Psoas muscle (tissue), 8 donors: Measurements from ENCODE around the gene CEP57. TPM values are rescaled to one million over a fixed set of nuclear protein-coding genes. Genes with fewer than 3 reads are reported as not detected.
A peak's percentile ranks its signal among the peaks of the same experiment; 100 is the strongest.
"Not testable (repeated sequence)": the region's sequence is repeated elsewhere in the genome, so short reads cannot be mapped to it uniquely, and the experiment has no call there.

Experiments used
- ATAC-seq, 4 donors: fragments of 200-7000 bp; cut with Tn5 transposase; one replicate each; pipeline ENCODE4 v1.9.1; 2020; ENCODE audit warnings: moderate library complexity in 3 of 4, mild to moderate bottlenecking in 2 of 4
- DNase-seq, 2 donors: peaks; one replicate each; pipeline ENCODE4 v3.0.0-alpha.2; 2020
- H3K27ac ChIP-seq: fragments of 200-600 bp; one replicate; pipeline ENCODE4 v1.8.0; 2022
- H3K27me3 ChIP-seq, 3 donors: fragments of 200-600 bp in 1 of 3; one replicate each; pipeline versions ENCODE4 v1.6.1 to v1.8.0; 2013 to 2022; ENCODE audit warnings: low read length in 2 of 3, mild to moderate bottlenecking in 2 of 3, moderate library complexity in 1 of 3; ENCODE audit not compliant: insufficient read depth in 3 of 3
- H3K36me3 ChIP-seq, 2 donors: fragments of 200-600 bp in 1 of 2; one replicate each; pipeline versions ENCODE4 v1.6.1 to v1.8.0; 2013 to 2022; ENCODE audit warnings: low read depth in 1 of 2, mild to moderate bottlenecking in 1 of 2, moderate library complexity in 1 of 2; ENCODE audit not compliant: insufficient read depth in 1 of 2
- H3K4me1 ChIP-seq: fragments of 200-600 bp; one replicate; pipeline ENCODE4 v1.8.0; 2022
- H3K4me3 ChIP-seq: fragments of 200-600 bp; one replicate; pipeline ENCODE4 v1.8.0; 2022; ENCODE audit warnings: mild to moderate bottlenecking
- H3K9me3 ChIP-seq: fragments of 200-600 bp; one replicate; pipeline ENCODE4 v1.8.0; 2022
- WGBS, 3 donors: extraction: QIAGEN DNeasy Blood & Tissue Kit; methylation state at CpG; one replicate each; pipeline versions ENCODE4 v1.1.6 to v1.1.7; 2013; 5-methylcytosine and 5-hydroxymethylcytosine counted together
- intact Hi-C, 2 donors: fragments of 100-400 bp; cut with DNase I; formaldehyde crosslinking; loops; one replicate each; pipeline versions ENCODE4 v1.11.0 to v1.14.2; 2022
- polyA plus RNA-seq, 3 donors: library from polyadenylated mRNA; stranded (reverse); fragments of 200-250 nt; gene quantifications; one replicate each; pipeline ENCODE4 v1.2.3, GENCODE V29; 2013
- total RNA-seq, 4 donors: library from RNA; stranded (reverse); fragmentation: NEBNext Ultra II Directional in 2 of 4; extraction: Animal tissue kit (Norgen Biotek cat#: 25700) in 2 of 4; gene quantifications; one replicate each; pipeline versions ENCODE4 v1.2.1 to v1.2.4, GENCODE V29; 2021 to 2023
- TF ChIP-seq, protein P1 (sequence below): fragments of 200-600 bp; IDR thresholded peaks from one replicate; pipeline ENCODE4 v1.8.0; 2022; ENCODE audit warnings: antibody characterized with exemption
- donor health status: healthy with polysubstance abuse.
- donor health status: DM: no; HTN: no; CAD: no; lungs with moderate emphysema.
- donor health status: Bipolar disorder and iron deficiency.
- donor health status: healthy.
- donor health status: DM: yes; HTN: yes; CAD: no.
- donor health status: DM: no; HTN: no; CAD: no.
- donor health status: DM: no; HTN: no; CAD: no.
- donor health status: DM: yes; HTN: yes; CAD: no.

The CEP57 gene
- total and polyA plus RNA-seq, 7 donors = 7.7 to 27.1 (median 15.1) TPM

- intact Hi-C loops = no loop called here
- Histone ChIP-seq H3K36me3 (peaks cover 0 to 20% of the 10 kb centered on the region in 2 donors), H3K27me3 (no peaks in the 10 kb centered on the region), H3K9me3 (no peaks in the 10 kb centered on the region), H3K4me1 (no peaks in the 10 kb centered on the region), H3K27ac (no peak overlapping the region), H3K4me3 (no peak overlapping the region)
- DNase-seq = no peak
- ATAC-seq = no peak
- 82 to 93% (median 87%) methylated on average over 2 of the region's 2 CpGs for WGBS, 3 donors
- TF ChIP-seq, protein P1, sequence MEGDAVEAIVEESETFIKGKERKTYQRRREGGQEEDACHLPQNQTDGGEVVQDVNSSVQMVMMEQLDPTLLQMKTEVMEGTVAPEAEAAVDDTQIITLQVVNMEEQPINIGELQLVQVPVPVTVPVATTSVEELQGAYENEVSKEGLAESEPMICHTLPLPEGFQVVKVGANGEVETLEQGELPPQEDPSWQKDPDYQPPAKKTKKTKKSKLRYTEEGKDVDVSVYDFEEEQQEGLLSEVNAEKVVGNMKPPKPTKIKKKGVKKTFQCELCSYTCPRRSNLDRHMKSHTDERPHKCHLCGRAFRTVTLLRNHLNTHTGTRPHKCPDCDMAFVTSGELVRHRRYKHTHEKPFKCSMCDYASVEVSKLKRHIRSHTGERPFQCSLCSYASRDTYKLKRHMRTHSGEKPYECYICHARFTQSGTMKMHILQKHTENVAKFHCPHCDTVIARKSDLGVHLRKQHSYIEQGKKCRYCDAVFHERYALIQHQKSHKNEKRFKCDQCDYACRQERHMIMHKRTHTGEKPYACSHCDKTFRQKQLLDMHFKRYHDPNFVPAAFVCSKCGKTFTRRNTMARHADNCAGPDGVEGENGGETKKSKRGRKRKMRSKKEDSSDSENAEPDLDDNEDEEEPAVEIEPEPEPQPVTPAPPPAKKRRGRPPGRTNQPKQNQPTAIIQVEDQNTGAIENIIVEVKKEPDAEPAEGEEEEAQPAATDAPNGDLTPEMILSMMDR = no peak
These were observed 15.6 kb downstream of the CEP57 start for GRCh38 chr11:95805869-95806268.

GRCh38 chr11:95806464-95806863 lies 16.2 kb downstream of the CEP57 start:
- WGBS, 3 donors = 94 to 96% (median 96%) methylated on average over 6 of the region's 6 CpGs
- H3K36me3 ChIP-seq = peaks cover 0 to 17% of the 10 kb centered on the region in 2 donors
- intact Hi-C loops, H3K4me1 ChIP-seq, H3K4me3 ChIP-seq, ATAC-seq, H3K9me3 ChIP-seq, H3K27me3 ChIP-seq, H3K27ac ChIP-seq: not testable (repeated sequence)
- peak in 1 of 2 donors; percentile 25 for DNase-seq

- H3K4me1 ChIP-seq, H3K9me3 ChIP-seq, intact Hi-C loops, H3K4me3 ChIP-seq, H3K27ac ChIP-seq, DNase-seq, ATAC-seq, H3K27me3 ChIP-seq: not testable (repeated sequence)
- 95 to 99% (median 96%) methylated on average over 3 to 4 of the region's 4 CpGs for WGBS, 3 donors
- peaks cover 0 to 27% of the 10 kb centered on the region in 2 donors for H3K36me3 ChIP-seq
These were observed 20.8 kb downstream of the CEP57 start for GRCh38 chr11:95811052-95811451.

DNA sequence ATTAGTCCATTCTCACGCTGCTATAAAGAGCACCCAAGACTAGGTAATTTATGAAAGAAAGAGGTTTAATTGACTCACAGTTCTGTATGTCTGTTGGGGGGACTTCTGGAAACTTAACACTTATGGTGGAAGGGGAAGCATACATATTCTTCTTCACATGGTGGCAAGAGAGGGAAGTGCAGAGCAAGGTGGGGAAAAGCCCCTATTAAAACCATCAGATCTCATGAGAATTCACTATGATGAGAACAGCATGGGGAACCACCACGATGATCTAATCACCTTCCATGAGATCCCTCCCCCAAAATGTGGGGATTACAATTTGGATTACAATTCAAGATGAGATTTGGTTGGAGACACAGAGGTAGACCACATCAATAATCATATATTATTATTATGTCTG lies 25.7 kb downstream of the CEP57 start:
- no peaks in the 10 kb centered on the region for H3K27me3 ChIP-seq
- H3K27ac ChIP-seq = no peak overlapping the region
- ATAC-seq (no peak), DNase-seq (no peak)
- no peak overlapping the region for H3K4me3 ChIP-seq
- intact Hi-C loops = no loop called here
- no peaks in the 10 kb centered on the region for H3K4me1 ChIP-seq
- peaks cover 0 to 46% of the 10 kb centered on the region in 2 donors for H3K36me3 ChIP-seq
- no peaks in the 10 kb centered on the region for H3K9me3 ChIP-seq
- TF ChIP-seq, protein P1 = no peak
- 95 to 99% (median 96%) methylated on average over 2 of the region's 2 CpGs for WGBS, 3 donors

DNA sequence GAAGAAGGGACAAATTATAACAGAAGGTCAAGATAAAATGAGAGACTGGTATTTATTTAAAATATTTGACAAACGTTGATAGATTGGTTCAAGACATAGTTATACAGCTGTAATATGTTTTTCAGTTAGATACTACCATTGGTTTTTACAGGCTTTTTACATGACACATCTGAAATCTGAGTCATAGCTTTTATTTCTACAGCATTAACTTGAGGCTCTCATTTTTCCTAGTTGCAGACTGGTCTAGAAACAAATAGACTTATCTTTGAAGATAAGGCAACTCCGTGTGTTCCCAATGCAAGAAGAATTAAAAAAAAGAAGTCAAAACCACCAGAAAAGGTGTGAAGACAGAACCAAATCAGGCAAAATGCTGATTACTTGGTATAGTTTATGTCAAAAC lies 31.3 kb downstream of the CEP57 start:
- WGBS, 3 donors = 77 to 84% (median 84%) methylated on average over 2 of the region's 2 CpGs
- Histone ChIP-seq H3K4me1 (no peaks in the 10 kb centered on the region), H3K4me3 (no peak overlapping the region), H3K9me3 (no peaks in the 10 kb centered on the region), H3K27ac (no peak overlapping the region), H3K36me3 (peaks cover 2 to 66% of the 10 kb centered on the region in 2 donors), H3K27me3 (no peaks in the 10 kb centered on the region)
- ATAC-seq (no peak), DNase-seq (no peak)
- TF ChIP-seq, protein P1 = no peak
- intact Hi-C loops = no loop called here

DNA sequence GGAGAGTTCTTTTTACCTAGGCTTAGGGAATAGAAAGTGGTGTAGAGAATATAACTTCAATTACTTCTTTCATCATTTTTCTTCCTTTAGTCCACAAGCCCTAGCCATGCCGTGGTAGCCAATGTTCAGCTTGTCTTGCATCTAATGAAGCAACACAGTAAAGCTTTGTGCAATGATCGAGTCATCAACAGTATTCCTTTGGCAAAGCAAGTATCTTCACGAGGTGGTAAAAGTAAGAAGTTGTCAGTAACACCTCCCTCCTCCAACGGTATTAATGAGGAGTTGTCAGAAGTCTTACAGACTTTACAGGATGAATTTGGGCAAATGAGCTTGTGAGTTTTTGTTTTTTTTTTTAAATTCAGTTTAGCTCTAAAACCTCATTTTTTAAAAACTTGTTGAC lies 37.4 kb downstream of the CEP57 start:
- ATAC-seq = no peak
- intact Hi-C loops = no loop called here
- Histone ChIP-seq H3K4me3 (no peak overlapping the region), H3K36me3 (peaks cover 6 to 90% of the 10 kb centered on the region in 2 donors), H3K27me3 (no peaks in the 10 kb centered on the region), H3K9me3 (no peaks in the 10 kb centered on the region), H3K4me1 (no peaks in the 10 kb centered on the region), H3K27ac (no peak overlapping the region)
- DNase-seq = no peak
- 90 to 94% (median 93%) methylated on average over 4 of the region's 4 CpGs for WGBS, 3 donors
- TF ChIP-seq, protein P1 = no peak
